Measurements from ENCODE around the gene C5orf24. TPM values are rescaled to one million over a fixed set of nuclear protein-coding genes. Genes with fewer than 3 reads are reported as not detected.

C5orf24 gene
- total RNA-seq = 10 to 100 TPM; 33.3 to 34.5 TPM

DNA sequence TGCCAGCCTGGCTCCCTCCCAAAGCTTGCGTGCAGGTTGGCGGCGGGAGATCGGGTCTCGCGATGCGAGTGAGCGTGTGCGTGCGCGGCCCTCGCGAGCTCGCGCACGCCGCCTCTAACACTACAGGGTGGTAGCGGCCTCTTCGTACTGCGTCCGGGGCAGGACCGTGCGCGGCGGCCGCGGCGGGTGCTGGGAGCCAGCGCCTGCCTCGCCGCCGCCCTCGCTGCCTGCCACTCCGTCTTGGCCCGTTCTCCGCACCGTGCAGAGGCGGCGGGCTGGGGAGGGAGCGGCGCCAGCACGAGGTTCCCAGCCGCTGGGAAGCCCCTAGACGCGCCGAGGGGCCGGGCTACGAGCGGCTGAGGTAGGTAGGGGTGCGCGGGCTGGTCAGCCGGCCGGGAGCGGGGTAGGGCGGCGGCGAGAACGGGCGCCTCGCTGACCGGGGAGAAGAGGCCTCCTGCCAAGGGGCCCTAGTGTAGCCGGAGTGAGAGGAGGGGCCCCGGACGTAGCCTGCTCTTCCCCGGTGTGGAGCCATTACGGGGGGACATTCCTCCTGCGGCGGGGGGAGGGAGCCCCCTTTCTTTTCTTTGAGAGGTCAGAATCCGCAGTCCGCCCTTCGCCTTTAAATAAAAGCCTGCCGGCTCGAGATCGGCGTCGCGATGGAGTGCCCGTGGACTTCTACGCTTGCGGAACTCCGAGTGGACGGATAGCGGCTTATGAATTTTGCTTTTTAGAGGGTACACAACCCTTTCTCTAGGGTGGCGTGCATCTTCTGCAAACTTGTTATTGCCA lies at the start of gene C5orf24:
Gene C5orf24, plus strand, starts transcription at position 117 of the 789 bp plus-strand sequence. CDS start 8,933 bp downstream, outside the sequence.
- Mint-ChIP-seq H3K36me3 (no peaks in the 10 kb centered on the region), H3K4me1 (ENCODE audit: low read depth in 2 of 2) (peaks cover 10 to 17% of the 10 kb centered on the region in 2 donors), H3K27ac (peak within 1 kb of the TSS; percentile 90 to 98), H3K9me3 (no peaks in the 10 kb centered on the region), H3K27me3 (no peaks in the 10 kb centered on the region), H3K4me3 (peak within 1 kb of the TSS; percentile 93)
- DNase-seq (ENCODE audit: low spot score) (peak; percentile 96), ATAC-seq (peak; percentile 98 to 99)

GRCh38 chr5:134798468-134798867 lies 47.3 kb upstream of the C5orf24 start:
- no peaks in the 10 kb centered on the region for H3K27me3 Mint-ChIP-seq
- no peaks in the 10 kb centered on the region for H3K4me1 Mint-ChIP-seq (ENCODE audit: low read depth in 2 of 2)
- peaks cover 24% of the 10 kb centered on the region for H3K36me3 Mint-ChIP-seq
- DNase-seq (ENCODE audit: low spot score) (no peak), ATAC-seq (no peak)
- H3K27ac Mint-ChIP-seq = no peak overlapping the region
- H3K4me3 Mint-ChIP-seq = no peak overlapping the region
- no peaks in the 10 kb centered on the region for H3K9me3 Mint-ChIP-seq

GRCh38 chr5:134803821-134804220 lies 41.9 kb upstream of the C5orf24 start:
- Mint-ChIP-seq H3K9me3 (no peaks in the 10 kb centered on the region), H3K4me1 (ENCODE audit: low read depth in 2 of 2) (no peaks in the 10 kb centered on the region), H3K27ac (no peak overlapping the region), H3K27me3 (no peaks in the 10 kb centered on the region), H3K36me3 (peaks cover 21% of the 10 kb centered on the region), H3K4me3 (no peak overlapping the region)
- DNase-seq (ENCODE audit: low spot score) = no peak
- ATAC-seq = no peak

GRCh38 chr5:134813407-134813806 lies 32.4 kb upstream of the C5orf24 start:
- Mint-ChIP-seq H3K27ac (peak overlapping the region in 1 of 2 donors; percentile 33), H3K9me3 (no peaks in the 10 kb centered on the region), H3K36me3 (peaks cover 10% of the 10 kb centered on the region), H3K4me1 (ENCODE audit: low read depth in 2 of 2) (peaks cover 5 to 7% of the 10 kb centered on the region in 2 donors), H3K27me3 (no peaks in the 10 kb centered on the region), H3K4me3 (no peak overlapping the region)
- DNase-seq (ENCODE audit: low spot score) = no peak
- ATAC-seq = peak in 1 of 2 donors; percentile 68

GRCh38 chr5:134813827-134814226 lies 31.9 kb upstream of the C5orf24 start:
- peaks cover 6% of the 10 kb centered on the region for H3K36me3 Mint-ChIP-seq
- H3K4me3 Mint-ChIP-seq = no peak overlapping the region
- H3K27ac Mint-ChIP-seq = no peak overlapping the region
- ATAC-seq = no peak
- H3K4me1 Mint-ChIP-seq (ENCODE audit: low read depth in 2 of 2) = peaks cover 5 to 7% of the 10 kb centered on the region in 2 donors
- H3K9me3 Mint-ChIP-seq = no peaks in the 10 kb centered on the region
- no peak for DNase-seq (ENCODE audit: low spot score)
- H3K27me3 Mint-ChIP-seq = no peaks in the 10 kb centered on the region

- Mint-ChIP-seq H3K9me3 (no peaks in the 10 kb centered on the region), H3K4me1 (ENCODE audit: low read depth in 2 of 2) (peaks cover 5 to 7% of the 10 kb centered on the region in 2 donors), H3K4me3 (no peak overlapping the region), H3K27ac (no peak overlapping the region), H3K36me3 (peaks cover 6% of the 10 kb centered on the region), H3K27me3 (no peaks in the 10 kb centered on the region)
- DNase-seq (ENCODE audit: low spot score) (no peak), ATAC-seq (no peak)
These were observed 28.8 kb upstream of the C5orf24 start for GRCh38 chr5:134817006-134817405.

GRCh38 chr5:134818776-134819175 lies 27.0 kb upstream of the C5orf24 start:
- ATAC-seq (no peak), DNase-seq (ENCODE audit: low spot score) (no peak)
- no peak overlapping the region for H3K27ac Mint-ChIP-seq
- no peaks in the 10 kb centered on the region for H3K9me3 Mint-ChIP-seq
- H3K4me1 Mint-ChIP-seq (ENCODE audit: low read depth in 2 of 2) = peaks cover 0 to under 1% of the 10 kb centered on the region in 2 donors
- H3K36me3 Mint-ChIP-seq = peaks cover 6% of the 10 kb centered on the region
- no peak overlapping the region for H3K4me3 Mint-ChIP-seq
- H3K27me3 Mint-ChIP-seq = no peaks in the 10 kb centered on the region

DNA sequence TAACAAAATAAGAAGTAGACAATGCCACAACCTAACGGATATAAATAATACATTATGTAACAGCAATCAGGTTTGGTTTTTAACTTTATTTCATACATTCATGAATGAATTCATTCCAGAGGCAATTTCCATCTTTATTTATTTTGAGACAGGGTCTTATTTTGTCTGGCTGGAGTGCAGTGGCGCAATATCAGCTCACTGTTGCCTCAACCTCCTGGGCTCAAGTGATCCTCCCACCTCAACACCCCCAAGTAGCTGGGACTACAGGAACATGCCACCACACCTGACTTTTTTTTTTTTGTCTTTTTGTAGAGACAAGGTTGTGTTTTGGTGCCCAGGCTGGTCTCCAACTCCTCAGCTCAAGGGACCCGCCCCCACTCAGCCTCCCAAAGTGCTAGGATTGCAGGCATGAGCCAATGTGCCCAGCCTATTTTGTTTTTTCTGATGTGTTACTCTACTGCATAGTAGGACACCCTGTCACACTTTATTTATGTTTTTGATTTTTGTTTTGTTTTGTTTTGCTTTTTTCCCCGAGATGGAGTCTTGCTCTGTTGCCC lies 26.3 kb upstream of the C5orf24 start:
- DNase-seq (ENCODE audit: low spot score) (no peak), ATAC-seq (no peak)
- Mint-ChIP-seq H3K9me3 (no peaks in the 10 kb centered on the region), H3K36me3 (peaks cover 6% of the 10 kb centered on the region), H3K4me1 (ENCODE audit: low read depth in 2 of 2) (no peaks in the 10 kb centered on the region), H3K27ac (no peak overlapping the region), H3K27me3 (no peaks in the 10 kb centered on the region), H3K4me3 (no peak overlapping the region)

- Mint-ChIP-seq H3K4me1 (ENCODE audit: low read depth in 2 of 2) (peaks cover 8 to 9% of the 10 kb centered on the region in 2 donors), H3K4me3 (no peak overlapping the region), H3K27me3 (no peaks in the 10 kb centered on the region), H3K36me3 (peaks cover 19% of the 10 kb centered on the region), H3K9me3 (no peaks in the 10 kb centered on the region), H3K27ac (no peak overlapping the region)
- no peak for ATAC-seq
- DNase-seq (ENCODE audit: low spot score) = no peak
These were observed 23.9 kb upstream of the C5orf24 start for GRCh38 chr5:134821841-134822240.

- peaks cover 17% of the 10 kb centered on the region for H3K36me3 Mint-ChIP-seq
These were observed 21.1 kb upstream of the C5orf24 start for GRCh38 chr5:134824681-134825080.

DNA sequence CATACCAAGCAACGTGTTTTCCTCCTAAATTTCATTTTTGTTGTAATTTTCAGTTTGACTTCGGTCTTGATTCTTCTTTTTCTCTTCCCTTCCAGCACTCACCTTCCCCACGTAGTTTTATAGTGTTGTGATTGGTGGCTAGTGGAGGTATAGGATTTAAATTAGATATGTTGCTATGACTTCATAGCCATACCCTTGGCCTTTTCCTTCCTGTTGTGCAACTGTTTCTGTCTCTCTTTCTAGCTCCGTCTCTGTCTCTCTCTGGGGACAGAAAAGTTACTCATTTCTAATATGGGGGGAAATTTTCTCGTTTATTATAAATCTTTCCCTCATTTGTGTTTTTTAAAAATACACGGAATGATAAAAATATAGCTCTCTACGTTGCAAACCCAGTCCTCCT lies 20.6 kb upstream of the C5orf24 start:
- peak in 1 of 2 donors; percentile 65 for ATAC-seq
- Mint-ChIP-seq H3K9me3 (no peaks in the 10 kb centered on the region), H3K36me3 (peaks cover 17% of the 10 kb centered on the region), H3K4me3 (peak overlapping the region; percentile 9), H3K4me1 (ENCODE audit: low read depth in 2 of 2) (peaks cover 8 to 9% of the 10 kb centered on the region in 2 donors), H3K27ac (peak overlapping the region; percentile 14 to 51), H3K27me3 (no peaks in the 10 kb centered on the region)
- DNase-seq (ENCODE audit: low spot score) = no peak

More at GRCh38 chr5:134824681-134825080, 21.1 kb upstream of the C5orf24 start:
- peaks cover 8 to 9% of the 10 kb centered on the region in 2 donors for H3K4me1 Mint-ChIP-seq (ENCODE audit: low read depth in 2 of 2)
- no peak overlapping the region for H3K4me3 Mint-ChIP-seq
- no peaks in the 10 kb centered on the region for H3K9me3 Mint-ChIP-seq
- H3K27ac Mint-ChIP-seq = peak overlapping the region in 1 of 2 donors; percentile 51
- DNase-seq (ENCODE audit: low spot score) (no peak), ATAC-seq (no peak)
- no peaks in the 10 kb centered on the region for H3K27me3 Mint-ChIP-seq

DNA sequence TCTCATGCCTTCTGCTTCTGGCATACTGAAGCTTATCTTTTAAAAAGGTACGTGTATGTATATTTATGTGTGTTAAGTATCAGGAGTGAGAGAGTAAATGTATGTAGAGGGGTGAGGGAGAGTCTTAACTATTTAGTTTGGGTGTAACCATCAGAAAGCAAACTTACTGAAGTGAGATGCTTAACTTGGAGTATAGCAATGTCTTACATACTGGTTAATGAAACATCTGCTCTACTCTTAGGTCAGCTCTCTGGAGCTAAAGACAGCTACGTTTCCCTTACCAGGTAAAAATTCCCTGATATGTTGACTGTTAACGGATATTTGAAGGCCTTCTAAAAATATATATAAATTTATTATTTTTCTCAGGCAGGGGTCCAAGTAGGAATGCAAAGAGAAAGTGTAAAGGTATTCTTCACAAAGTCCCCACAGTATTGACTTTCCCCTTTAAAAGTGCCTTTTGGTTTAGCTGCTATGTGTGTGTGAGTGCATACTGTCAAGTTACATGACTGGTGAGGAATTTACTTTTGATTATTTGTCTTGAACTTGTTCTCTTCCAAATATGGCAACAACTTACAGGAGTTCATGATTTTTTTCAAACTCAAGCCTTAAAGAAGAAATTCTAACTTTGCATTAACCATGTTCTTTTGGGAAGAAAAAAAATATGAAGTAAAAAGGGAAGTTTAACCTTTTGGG lies 12.3 kb upstream of the C5orf24 start:
- no peak for ATAC-seq
- DNase-seq (ENCODE audit: low spot score) = no peak
- peak overlapping the region in 1 of 2 donors; percentile 17 for H3K27ac Mint-ChIP-seq
- no peaks in the 10 kb centered on the region for H3K4me1 Mint-ChIP-seq (ENCODE audit: low read depth in 2 of 2)
- H3K36me3 Mint-ChIP-seq = no peaks in the 10 kb centered on the region
- H3K4me3 Mint-ChIP-seq = no peak overlapping the region
- H3K27me3 Mint-ChIP-seq = no peaks in the 10 kb centered on the region
- no peaks in the 10 kb centered on the region for H3K9me3 Mint-ChIP-seq

GRCh38 chr5:134835623-134836022 lies 10.1 kb upstream of the C5orf24 start:
- Mint-ChIP-seq H3K4me1 (ENCODE audit: low read depth in 2 of 2) (no peaks in the 10 kb centered on the region), H3K4me3 (no peak overlapping the region), H3K27me3 (no peaks in the 10 kb centered on the region), H3K27ac (no peak overlapping the region), H3K9me3 (no peaks in the 10 kb centered on the region), H3K36me3 (no peaks in the 10 kb centered on the region)
- DNase-seq (ENCODE audit: low spot score) (no peak), ATAC-seq (no peak)
